Epithelial cell of proximal tubule (primary cell): Measurements from ENCODE around the gene PHETA1. TPM values are rescaled to one million over a fixed set of nuclear protein-coding genes. Genes with fewer than 3 reads are reported as not detected.

Experiments used
- DNase-seq: peaks from one replicate; pipeline ENCODE4 v3.0.0-alpha.2; 2011; ENCODE audit warnings: low read depth
- H3K4me3 ChIP-seq: 2 replicates; pipeline ENCODE4 v1.5.1; 2011; ENCODE audit warnings: low read depth, mild to moderate bottlenecking, low read length
- total RNA-seq: library from RNA; depleted of rRNA; stranded (reverse); fragments of >200 nt; gene quantifications from 2 replicates; pipeline ENCODE4 v1.2.3, GENCODE V29; 2015
- TF ChIP-seq, protein P1 (sequence below): conservative IDR thresholded peaks from 2 replicates; pipeline ENCODE4 v1.5.1; 2012; ENCODE audit warnings: low read depth, mild to moderate bottlenecking, low read length

The PHETA1 gene
- total RNA-seq, 1 donor from 2014 or later: 28.7 TPM

DNA sequence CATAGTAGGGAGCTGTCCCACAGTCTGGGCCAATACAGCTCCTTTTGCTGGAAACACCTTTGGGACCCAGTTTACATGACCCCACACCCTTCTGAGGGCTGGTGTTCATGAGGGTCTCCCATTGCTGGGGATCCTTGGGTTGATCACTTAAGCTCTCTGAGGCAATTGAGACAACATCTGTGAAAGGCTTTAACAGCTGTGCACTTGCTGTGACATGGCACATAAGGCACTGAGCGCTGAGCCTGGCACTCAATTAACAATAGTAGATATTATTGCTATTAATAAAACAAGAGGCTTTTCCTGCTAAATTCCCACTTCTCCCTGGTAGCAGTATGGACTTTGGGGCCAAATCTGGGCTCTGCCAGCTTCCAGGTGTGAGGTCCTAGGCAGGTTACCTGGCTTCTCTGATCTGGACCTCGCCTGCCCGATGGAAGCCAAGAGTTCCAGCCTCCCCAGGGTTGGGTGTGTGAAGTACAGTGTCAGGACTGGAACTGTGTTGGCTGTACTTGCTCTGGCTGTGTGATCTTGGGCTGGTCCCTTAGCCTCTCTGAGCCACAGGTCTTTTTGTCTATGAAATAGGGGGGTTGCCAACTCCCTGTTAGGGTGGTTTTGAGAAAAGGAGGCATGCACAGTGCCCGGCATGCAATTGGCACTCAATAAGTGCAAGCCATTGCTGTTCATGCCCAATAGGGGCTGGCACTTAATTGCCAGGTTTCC lies 39.9 kb upstream of the PHETA1 start:
- TF ChIP-seq, protein P1, sequence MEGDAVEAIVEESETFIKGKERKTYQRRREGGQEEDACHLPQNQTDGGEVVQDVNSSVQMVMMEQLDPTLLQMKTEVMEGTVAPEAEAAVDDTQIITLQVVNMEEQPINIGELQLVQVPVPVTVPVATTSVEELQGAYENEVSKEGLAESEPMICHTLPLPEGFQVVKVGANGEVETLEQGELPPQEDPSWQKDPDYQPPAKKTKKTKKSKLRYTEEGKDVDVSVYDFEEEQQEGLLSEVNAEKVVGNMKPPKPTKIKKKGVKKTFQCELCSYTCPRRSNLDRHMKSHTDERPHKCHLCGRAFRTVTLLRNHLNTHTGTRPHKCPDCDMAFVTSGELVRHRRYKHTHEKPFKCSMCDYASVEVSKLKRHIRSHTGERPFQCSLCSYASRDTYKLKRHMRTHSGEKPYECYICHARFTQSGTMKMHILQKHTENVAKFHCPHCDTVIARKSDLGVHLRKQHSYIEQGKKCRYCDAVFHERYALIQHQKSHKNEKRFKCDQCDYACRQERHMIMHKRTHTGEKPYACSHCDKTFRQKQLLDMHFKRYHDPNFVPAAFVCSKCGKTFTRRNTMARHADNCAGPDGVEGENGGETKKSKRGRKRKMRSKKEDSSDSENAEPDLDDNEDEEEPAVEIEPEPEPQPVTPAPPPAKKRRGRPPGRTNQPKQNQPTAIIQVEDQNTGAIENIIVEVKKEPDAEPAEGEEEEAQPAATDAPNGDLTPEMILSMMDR: no peak
- no peak overlapping the region for H3K4me3 ChIP-seq
- DNase-seq: no peak

DNA sequence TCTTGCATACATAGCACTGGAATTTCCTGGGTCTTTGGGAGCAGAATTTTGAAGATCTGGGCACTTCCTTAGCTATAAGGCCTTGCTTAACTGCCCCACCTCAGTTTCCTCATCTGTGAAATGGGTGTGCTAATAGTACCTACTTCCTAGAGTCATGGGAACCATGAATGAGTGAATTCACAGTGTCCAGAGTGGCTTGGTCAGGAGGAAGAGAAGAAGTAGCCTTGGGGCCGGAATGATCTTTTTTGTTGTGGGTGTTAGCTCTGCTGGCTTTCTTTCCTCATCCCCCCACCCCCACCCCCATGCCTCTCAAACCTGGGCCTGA lies 39.2 kb upstream of the PHETA1 start:
- H3K4me3 ChIP-seq: peak overlapping the region; percentile 86
- TF ChIP-seq, protein P1: no peak
- no peak for DNase-seq

- DNase-seq: no peak
- TF ChIP-seq, protein P1: no peak
- peak overlapping the region; percentile 86 for H3K4me3 ChIP-seq
These were observed 38.7 kb upstream of the PHETA1 start for GRCh38 chr12:111407377-111408115.

- TF ChIP-seq, protein P1: no peak
- DNase-seq: no peak
- peak overlapping the region; percentile 86 for H3K4me3 ChIP-seq
These were observed 37.8 kb upstream of the PHETA1 start for GRCh38 chr12:111406474-111407376.

DNA sequence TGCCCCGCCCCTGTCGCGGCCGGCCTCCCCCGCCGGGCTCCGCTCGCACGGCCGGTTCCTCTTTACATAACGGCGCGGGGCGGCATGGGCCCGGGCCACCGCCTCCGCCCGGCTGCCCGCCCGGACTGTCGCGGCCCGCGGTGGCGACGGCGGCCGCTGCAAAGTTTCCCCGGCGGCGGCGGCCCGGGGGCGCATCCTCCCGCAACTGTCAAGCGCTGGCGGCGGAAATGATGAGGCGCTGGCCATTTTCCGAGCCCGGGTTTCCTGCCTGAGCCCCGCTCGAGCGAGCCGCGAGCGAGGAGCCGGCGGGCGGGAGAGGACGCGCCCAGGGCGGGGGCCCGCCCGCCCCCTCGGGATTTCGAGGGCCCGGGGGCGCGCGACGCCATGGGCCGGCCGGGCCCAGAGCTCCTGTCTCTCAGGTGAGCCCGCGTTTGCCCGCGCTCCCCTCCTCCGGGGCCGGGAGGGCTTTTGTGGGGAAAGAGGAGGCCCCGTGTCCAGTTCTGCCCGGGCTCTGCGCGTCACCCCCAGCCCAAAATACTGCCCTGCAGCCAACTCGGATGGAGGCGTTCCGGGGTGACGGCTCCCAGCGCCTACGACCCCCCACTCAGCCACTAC lies 37.1 kb upstream of the PHETA1 start, which contains the start of gene SH2B3:
TSS of gene SH2B3 (plus strand) at position 65 of the 615 bp plus-strand sequence. CDS start 12,223 bp downstream, outside the sequence.
- TF ChIP-seq, protein P1: no peak
- no peak for DNase-seq
- peak within 1 kb of the TSS; percentile 86 for H3K4me3 ChIP-seq

GRCh38 chr12:111405149-111405858 lies 36.4 kb upstream of the PHETA1 start:
- H3K4me3 ChIP-seq: peak overlapping the region; percentile 86
- TF ChIP-seq, protein P1: peak; percentile 50
- no peak for DNase-seq
